ENCODE results near the gene KRT85.

The KRT85 gene

GRCh38 chr12:52364061-52364460 lies 3.2 kb downstream of the KRT85 start:
- Histone ChIP-seq H3K9ac (ENCODE audit: low read length) (no peak overlapping the region), H3K36me3 (ENCODE audit: insufficient read depth, low read length) (no peaks in the 10 kb centered on the region), H3K4me2 (ENCODE audit: low read length) (no peak overlapping the region), H3K79me2 (ENCODE audit: insufficient read depth, low read length) (no peaks in the 10 kb centered on the region), H3K9me2 (ENCODE audit: low read depth, low read length) (no peaks in the 10 kb centered on the region), H3K9me3 (ENCODE audit: low read length) (no peaks in the 10 kb centered on the region), H3K4me1 (ENCODE audit: insufficient read depth, low read length, severe bottlenecking) (peaks cover 8% of the 10 kb centered on the region), H3K27me3 (ENCODE audit: insufficient read depth, low read length) (no peaks in the 10 kb centered on the region), H2AFZ (ENCODE audit: low read length) (no peak overlapping the region), H4K20me1 (ENCODE audit: insufficient read depth, low read length) (no peaks in the 10 kb centered on the region), H3K27ac (ENCODE audit: low read depth, low read length, poor library complexity, severe bottlenecking) (no peak overlapping the region), H3F3A (ENCODE audit: insufficient read depth, low read length) (no peaks in the 10 kb centered on the region), H3K4me3 (ENCODE audit: low read depth, low read length, poor library complexity, severe bottlenecking) (no peak overlapping the region)
- TF ChIP-seq EZH2 (IDR thresholded peaks at IDR 0.05; ENCODE audit: borderline replicate concordance, low read length) (no peak), CTCF (IDR thresholded peaks at IDR 0.05; ENCODE audit: low read length) (no peak)

- no peak overlapping the region for H3K4me2 ChIP-seq (ENCODE audit: low read length)
- H3K9me2 ChIP-seq (ENCODE audit: low read depth, low read length): no peaks in the 10 kb centered on the region
- no peak overlapping the region for H3K4me3 ChIP-seq (ENCODE audit: low read depth, low read length, poor library complexity, severe bottlenecking)
- no peak overlapping the region for H2AFZ ChIP-seq (ENCODE audit: low read length)
- H3K79me2 ChIP-seq (ENCODE audit: insufficient read depth, low read length): no peaks in the 10 kb centered on the region
- H3K27ac ChIP-seq (ENCODE audit: low read depth, low read length, poor library complexity, severe bottlenecking): no peak overlapping the region
- no peaks in the 10 kb centered on the region for H3F3A ChIP-seq (ENCODE audit: insufficient read depth, low read length)
- peaks cover 16% of the 10 kb centered on the region for H3K4me1 ChIP-seq (ENCODE audit: insufficient read depth, low read length, severe bottlenecking)
- H3K27me3 ChIP-seq (ENCODE audit: insufficient read depth, low read length): no peaks in the 10 kb centered on the region
- H3K9ac ChIP-seq (ENCODE audit: low read length): no peak overlapping the region
- H4K20me1 ChIP-seq (ENCODE audit: insufficient read depth, low read length): no peaks in the 10 kb centered on the region
- H3K9me3 ChIP-seq (ENCODE audit: low read length): no peaks in the 10 kb centered on the region
- no peaks in the 10 kb centered on the region for H3K36me3 ChIP-seq (ENCODE audit: insufficient read depth, low read length)
- TF ChIP-seq CTCF (IDR thresholded peaks at IDR 0.05; ENCODE audit: low read length): no peak
- TF ChIP-seq EZH2 (IDR thresholded peaks at IDR 0.05; ENCODE audit: borderline replicate concordance, low read length): no peak
These were observed 4.1 kb downstream of the KRT85 start for GRCh38 chr12:52363111-52363679.

GRCh38 chr12:52362118-52362726 lies 5.1 kb downstream of the KRT85 start:
- Histone ChIP-seq H3K9me2 (ENCODE audit: low read depth, low read length) (no peaks in the 10 kb centered on the region), H3K9me3 (ENCODE audit: low read length) (no peaks in the 10 kb centered on the region), H2AFZ (ENCODE audit: low read length) (no peak overlapping the region), H3K79me2 (ENCODE audit: insufficient read depth, low read length) (no peaks in the 10 kb centered on the region), H3K27ac (ENCODE audit: low read depth, low read length, poor library complexity, severe bottlenecking) (no peak overlapping the region), H3F3A (ENCODE audit: insufficient read depth, low read length) (no peaks in the 10 kb centered on the region), H3K4me1 (ENCODE audit: insufficient read depth, low read length, severe bottlenecking) (peaks cover 23% of the 10 kb centered on the region), H3K4me3 (ENCODE audit: low read depth, low read length, poor library complexity, severe bottlenecking) (no peak overlapping the region), H4K20me1 (ENCODE audit: insufficient read depth, low read length) (no peaks in the 10 kb centered on the region), H3K4me2 (ENCODE audit: low read length) (no peak overlapping the region), H3K36me3 (ENCODE audit: insufficient read depth, low read length) (no peaks in the 10 kb centered on the region), H3K9ac (ENCODE audit: low read length) (no peak overlapping the region), H3K27me3 (ENCODE audit: insufficient read depth, low read length) (no peaks in the 10 kb centered on the region)
- TF ChIP-seq EZH2 (IDR thresholded peaks at IDR 0.05; ENCODE audit: borderline replicate concordance, low read length) (no peak), CTCF (IDR thresholded peaks at IDR 0.05; ENCODE audit: low read length) (peak; percentile 50)

Measured in OCI-LY1 (cell line).